Urinary bladder (tissue), 2 donors: ENCODE measurements around the gene EMP2. TPM values are rescaled to one million over a fixed set of nuclear protein-coding genes. Genes with fewer than 3 reads are reported as not detected.

Experiments
- polyA plus RNA-seq: library from polyadenylated mRNA; stranded (reverse); fragments of 200-250 nt; gene quantifications from one replicate; pipeline ENCODE4 v1.2.3, GENCODE V29; 2013
- small RNA-seq: library from RNA; depleted of rRNA; stranded (forward); fragments of <200 nt; gene quantifications from one replicate; pipeline ENCODE3, GENCODE V24; 2014
- total RNA-seq: library from RNA; depleted of rRNA; stranded (reverse); fragments of >200 nt; gene quantifications from one replicate; pipeline ENCODE4 v1.2.3, GENCODE V29; 2014
- donor health status: healthy.

EMP2 gene
- total and polyA plus RNA-seq, 2 donors = 41.7 to 47.3 TPM

Small RNAs within 50 kb of the gene (small RNA-seq; reads per million reads assigned to genes)
- gene RNU6-633P = not detected

Other genes starting within 250 kb of the EMP2 start
- 24.5 TPM for gene ATF7IP2, start 194.5 kb downstream of the EMP2 start, total RNA-seq
- gene ATF7IP2, start 194.5 kb downstream of the EMP2 start, polyA plus RNA-seq = 21.6 TPM
- gene TEKT5, start 114.3 kb upstream of the EMP2 start, total RNA-seq = 0.32 TPM
- gene TEKT5, start 114.3 kb upstream of the EMP2 start, polyA plus RNA-seq = 0.19 TPM
- gene NUBP1, start 163.2 kb upstream of the EMP2 start, total RNA-seq = 19.2 TPM
- 42.2 TPM for gene NUBP1, start 163.2 kb upstream of the EMP2 start, polyA plus RNA-seq
- gene TVP23A, start 238.2 kb upstream of the EMP2 start, total RNA-seq = 3.7 TPM
- gene TVP23A, start 238.2 kb upstream of the EMP2 start, polyA plus RNA-seq = 0.53 TPM